Measurements from ENCODE around the gene MGLL. TPM values are rescaled to one million over a fixed set of nuclear protein-coding genes. Genes with fewer than 3 reads are reported as not detected.
A peak's percentile ranks its signal among the peaks of the same experiment; 100 is the strongest.

Gene MGLL
- total RNA-seq, 4 donors from 2014 or later = 58.9 to 129 (median 96.3) TPM

DNA sequence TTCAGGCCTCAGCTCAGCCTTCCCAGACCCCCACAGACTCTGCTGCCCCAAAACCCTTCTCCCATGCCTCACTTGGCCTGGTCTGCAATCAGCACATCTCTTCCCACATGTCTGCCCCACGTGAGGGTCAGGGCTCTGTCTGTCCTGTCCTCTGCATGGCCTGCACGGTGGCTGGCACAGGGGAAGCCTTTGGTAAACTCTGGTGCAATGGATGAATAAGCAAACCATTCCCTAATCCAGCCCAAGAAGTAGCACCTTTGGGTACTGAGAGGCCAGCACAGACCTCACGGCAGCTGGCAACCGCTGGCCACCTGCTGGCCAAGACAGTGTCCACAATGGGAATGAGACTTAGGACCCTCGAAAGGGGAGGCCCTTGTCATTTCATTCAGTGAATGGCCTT is 121.9 kb downstream of the MGLL start:
- DNase-seq (ENCODE audit: low spot score) (no peak), ATAC-seq (ENCODE audit: low FRiP score) (no peak)
- TF ChIP-seq CTCF (IDR thresholded peaks at IDR 0.05) = no peak

GRCh38 chr3:127699416-127700300 is 122.7 kb downstream of the MGLL start:
- DNase-seq (ENCODE audit: low spot score) (no peak), ATAC-seq (ENCODE audit: low FRiP score) (no peak)
- TF ChIP-seq CTCF (IDR thresholded peaks at IDR 0.05) = no peak

DNA sequence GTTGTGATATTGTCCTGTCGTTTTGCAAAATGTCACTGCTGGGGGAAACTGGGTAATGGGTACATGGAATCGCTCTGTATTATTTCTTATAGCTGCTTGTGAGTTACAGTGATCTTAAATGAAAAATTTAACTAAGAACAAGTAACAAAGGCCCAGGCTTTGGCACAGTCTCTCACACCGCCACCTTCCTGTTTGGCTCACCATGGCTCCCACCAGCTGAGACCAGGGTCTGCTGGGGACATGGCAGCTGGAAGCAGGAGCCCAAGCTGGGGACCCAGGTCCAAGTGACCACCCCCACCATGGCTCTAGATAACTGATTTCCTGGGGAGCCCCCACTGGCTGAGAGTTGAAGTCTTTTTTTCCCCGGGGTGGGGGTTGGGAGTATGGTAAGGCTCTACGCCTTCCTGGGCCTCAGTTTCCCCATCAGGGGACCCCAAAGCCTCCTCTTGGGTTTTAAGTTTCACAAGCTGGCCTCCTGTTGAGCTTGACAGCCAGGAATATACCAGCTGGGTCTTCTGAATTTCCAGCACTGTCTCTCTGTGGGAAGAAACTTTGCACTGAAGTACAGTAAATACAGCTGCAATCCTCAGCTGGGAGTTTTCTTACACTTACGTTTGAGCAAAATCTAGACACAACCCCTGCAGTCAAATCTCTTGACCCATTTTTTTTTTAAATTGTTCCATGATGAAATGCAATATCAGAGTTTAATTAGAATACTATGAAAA is 123.5 kb downstream of the MGLL start:
- DNase-seq (ENCODE audit: low spot score) = no peak
- TF ChIP-seq CTCF (IDR thresholded peaks at IDR 0.05) = no peak

DNA sequence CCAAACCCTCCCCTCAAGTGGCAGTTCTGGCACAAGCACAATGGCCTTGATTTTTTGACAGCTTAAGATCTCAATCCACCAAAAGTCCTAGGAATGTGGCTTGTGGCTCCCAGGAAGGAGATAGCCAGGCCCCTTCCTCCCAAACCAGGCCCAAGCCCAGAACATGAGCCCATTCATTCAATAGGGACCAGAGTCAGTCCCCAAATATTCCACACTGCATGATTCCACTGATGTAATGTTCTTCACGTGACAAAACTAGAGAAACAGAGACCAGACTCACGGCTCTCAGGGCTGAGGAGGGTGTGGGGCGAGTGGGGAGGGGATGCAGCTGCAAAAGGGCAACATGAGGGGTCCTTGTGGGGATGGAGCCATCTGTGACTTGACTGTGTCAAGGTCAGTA is 124.0 kb downstream of the MGLL start:
- no peak for ATAC-seq (ENCODE audit: low FRiP score)
- no peak for TF ChIP-seq CTCF (IDR thresholded peaks at IDR 0.05)
- DNase-seq (ENCODE audit: low spot score) = no peak

More for the DNA sequence above, 123.5 kb downstream of the MGLL start:
- ATAC-seq (ENCODE audit: low FRiP score) = no peak

GRCh38 chr3:127697551-127698240 is 124.6 kb downstream of the MGLL start:
- no peak for TF ChIP-seq CTCF (IDR thresholded peaks at IDR 0.05)
- ATAC-seq (ENCODE audit: low FRiP score) (peak; percentile 57), DNase-seq (ENCODE audit: low spot score) (peak; percentile 73)

- ATAC-seq (ENCODE audit: low FRiP score) = no peak
- TF ChIP-seq CTCF (IDR thresholded peaks at IDR 0.05) = no peak
These were observed 127.7 kb downstream of the MGLL start for GRCh38 chr3:127694467-127695215.

More at GRCh38 chr3:127694467-127695215, 127.7 kb downstream of the MGLL start:
- no peak for DNase-seq (ENCODE audit: low spot score)
